Measurements from ENCODE around the gene SLC4A5.

GRCh38 chr2:74183878-74184277 lies 159.3 kb downstream of the SLC4A5 start:
- TF ChIP-seq, protein P1, sequence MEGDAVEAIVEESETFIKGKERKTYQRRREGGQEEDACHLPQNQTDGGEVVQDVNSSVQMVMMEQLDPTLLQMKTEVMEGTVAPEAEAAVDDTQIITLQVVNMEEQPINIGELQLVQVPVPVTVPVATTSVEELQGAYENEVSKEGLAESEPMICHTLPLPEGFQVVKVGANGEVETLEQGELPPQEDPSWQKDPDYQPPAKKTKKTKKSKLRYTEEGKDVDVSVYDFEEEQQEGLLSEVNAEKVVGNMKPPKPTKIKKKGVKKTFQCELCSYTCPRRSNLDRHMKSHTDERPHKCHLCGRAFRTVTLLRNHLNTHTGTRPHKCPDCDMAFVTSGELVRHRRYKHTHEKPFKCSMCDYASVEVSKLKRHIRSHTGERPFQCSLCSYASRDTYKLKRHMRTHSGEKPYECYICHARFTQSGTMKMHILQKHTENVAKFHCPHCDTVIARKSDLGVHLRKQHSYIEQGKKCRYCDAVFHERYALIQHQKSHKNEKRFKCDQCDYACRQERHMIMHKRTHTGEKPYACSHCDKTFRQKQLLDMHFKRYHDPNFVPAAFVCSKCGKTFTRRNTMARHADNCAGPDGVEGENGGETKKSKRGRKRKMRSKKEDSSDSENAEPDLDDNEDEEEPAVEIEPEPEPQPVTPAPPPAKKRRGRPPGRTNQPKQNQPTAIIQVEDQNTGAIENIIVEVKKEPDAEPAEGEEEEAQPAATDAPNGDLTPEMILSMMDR (IDR thresholded peaks at IDR 0.05) = no peak
- TF ChIP-seq POLR2A (IDR thresholded peaks at IDR 0.05) = no peak
